A673 (cell line): ENCODE results near the gene SLN. TPM values are rescaled to one million over a fixed set of nuclear protein-coding genes. Genes with fewer than 3 reads are reported as not detected.

Source experiments
- BruUV-seq: library from RNA; stranded (reverse); fragments of 400-500 nt; replicated peaks from 2 replicates; lab custom pipeline; 2021; lab: Mats Ljungman, UMichigan
- CTCF ChIA-PET: fragments of 300-600 bp; sonication (Branson Sonifier 250); formaldehyde crosslinking; loops from one replicate; lab custom pipeline; 2022; ENCODE audit warnings: antibody characterized with exemption; lab: Charles Lee
- POLR2A ChIA-PET: fragments of 300-600 bp; sonication (Branson Sonifier 250); formaldehyde crosslinking; loops from one replicate; lab custom pipeline; 2022; ENCODE audit warnings: antibody characterized with exemption; ENCODE audit not compliant: low non-redundant PET; lab: Charles Lee
- DNase-seq: peaks from one replicate; pipeline ENCODE4 v3.0.0-alpha.2; 2015; ENCODE audit warnings: low spot score
- H3K27ac ChIP-seq: fragments of 200-600 bp; sonication (generic); 2 replicates; pipeline ENCODE4 v1.5.1; 2016; ENCODE audit warnings: mixed run types, low read depth, mild to moderate bottlenecking, mixed read lengths, antibody characterized with exemption, low read length; ENCODE audit not compliant: poor library complexity, severe bottlenecking
- H3K27me3 ChIP-seq: fragments of 200-600 bp; sonication (generic); replicated peaks from 2 replicates; pipeline ENCODE4 v1.6.1; 2017; ENCODE audit warnings: mixed run types, low read depth, mild to moderate bottlenecking, mixed read lengths, antibody characterized with exemption, low read length; ENCODE audit not compliant: insufficient read depth, poor library complexity
- H3K36me3 ChIP-seq: fragments of 200-600 bp; sonication (generic); 2 replicates; pipeline ENCODE4 v1.6.1; 2016; ENCODE audit warnings: mixed run types, mild to moderate bottlenecking, mixed read lengths, antibody characterized with exemption, low read length; ENCODE audit not compliant: insufficient read depth, poor library complexity, severe bottlenecking
- H3K4me1 ChIP-seq: fragments of 200-600 bp; sonication (generic); 2 replicates; pipeline ENCODE4 v1.6.1; 2017; ENCODE audit warnings: mixed run types, mild to moderate bottlenecking, mixed read lengths, antibody characterized with exemption, low read length; ENCODE audit not compliant: insufficient read depth, poor library complexity, severe bottlenecking
- H3K4me3 ChIP-seq: fragments of 200-600 bp; sonication (generic); 2 replicates; pipeline ENCODE4 v1.5.1; 2016; ENCODE audit warnings: low read depth, mixed run types, mild to moderate bottlenecking, mixed read lengths, low read length; ENCODE audit not compliant: poor library complexity, severe bottlenecking
- H3K9me3 ChIP-seq: fragments of 200-600 bp; sonication (generic); 2 replicates; pipeline ENCODE4 v1.6.1; 2016; ENCODE audit warnings: mixed run types, low read depth, mild to moderate bottlenecking, mixed read lengths, antibody characterized with exemption, low read length; ENCODE audit not compliant: poor library complexity, severe bottlenecking
- CTCF ChIP-seq: fragments of 300-800, 200-600 bp; sonication (generic); conservative IDR thresholded peaks from 2 replicates; pipeline ENCODE4 v1.5.1; 2017; ENCODE audit warnings: low read depth, mild to moderate bottlenecking, antibody characterized with exemption, low read length, moderate library complexity, mixed read lengths
- EZH2 ChIP-seq: fragments of 200-600 bp; sonication (generic); IDR thresholded peaks from 2 replicates; pipeline ENCODE4 v1.6.1; 2017; ENCODE audit warnings: borderline replicate concordance, low read depth, mild to moderate bottlenecking, mixed read lengths, antibody characterized with exemption, low read length; ENCODE audit not compliant: poor library complexity, severe bottlenecking
- intact Hi-C: fragments of 100-400 bp; cut with micrococcal nuclease; formaldehyde crosslinking; loops from one replicate; pipeline ENCODE4 v1.10.0; 2022; ENCODE audit not compliant: unreplicated experiment
- total RNA-seq: library from RNA; stranded (reverse); gene quantifications from 2 replicates; pipeline ENCODE4 v1.2.3, GENCODE V29; 2021

Gene SLN
- total RNA-seq, 1 experiment from 2014 or later, result 0.58 TPM

DNA sequence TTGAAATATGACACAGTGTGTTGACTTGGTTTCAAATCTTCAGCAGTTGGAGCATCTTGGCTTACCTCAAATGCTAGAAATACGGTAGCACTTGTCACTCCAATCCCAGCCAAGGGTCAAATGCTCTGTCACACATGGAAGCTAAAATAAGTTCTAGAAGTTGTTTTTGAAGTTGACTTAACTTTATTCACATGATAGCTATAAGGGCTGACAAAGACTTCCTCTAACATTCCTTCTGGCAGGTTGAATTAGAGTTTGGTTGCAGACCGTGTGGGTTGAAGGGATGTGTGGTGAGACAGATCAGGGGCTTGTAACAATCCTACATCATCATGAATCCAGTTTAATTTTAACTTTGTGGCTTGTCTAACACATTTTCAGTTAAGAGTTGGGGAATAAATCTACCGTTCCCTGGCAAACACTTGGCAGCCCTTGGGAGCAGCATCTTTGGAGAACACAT lies 4.6 kb downstream of the SLN start:
- BruUV-seq, result no TSS peak
- no peak overlapping the region for H3K4me3 ChIP-seq
- no peak overlapping the region for H3K27ac ChIP-seq
- H3K9me3 ChIP-seq, result no peaks in the 10 kb centered on the region
- ChIA-PET CTCF (no interaction called here), POLR2A (no interaction called here)
- no peak for DNase-seq
- TF ChIP-seq CTCF (no peak), EZH2 (no peak)
- intact Hi-C loops, result no loop called here
- H3K36me3 ChIP-seq, result no peaks in the 10 kb centered on the region
- no peaks in the 10 kb centered on the region for H3K4me1 ChIP-seq
- H3K27me3 ChIP-seq, result no peaks in the 10 kb centered on the region

DNA sequence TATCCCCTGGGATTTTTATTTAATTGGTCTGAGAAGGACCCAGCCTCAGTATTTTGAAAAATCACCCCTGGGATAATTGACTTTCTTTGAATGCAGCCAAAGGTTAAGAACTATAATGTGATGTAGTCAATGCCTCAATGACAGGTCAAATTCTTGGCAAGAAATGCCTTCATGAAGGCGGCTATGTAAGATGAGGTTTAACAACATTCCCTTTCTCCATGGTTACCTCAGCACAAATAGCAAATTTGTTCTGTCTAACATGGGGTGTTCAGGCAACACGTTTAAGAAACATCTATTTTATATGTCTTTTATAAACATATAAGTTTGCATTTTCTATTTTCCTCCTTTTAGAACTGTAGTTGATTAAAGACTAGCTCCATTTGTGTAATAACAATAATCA lies 5.3 kb downstream of the SLN start:
- DNase-seq, result no peak
- H3K27ac ChIP-seq, result no peak overlapping the region
- CTCF ChIA-PET, result interaction anchor here (0.5 kb wide), 1 partner anchor 669 kb away, joined by 4 read pairs; no protein-coding TSS in a partner anchor
- no peak for TF ChIP-seq CTCF
- no peak for TF ChIP-seq EZH2
- BruUV-seq, result no TSS peak
- H3K4me1 ChIP-seq, result no peaks in the 10 kb centered on the region
- H3K4me3 ChIP-seq, result no peak overlapping the region
- H3K27me3 ChIP-seq, result no peaks in the 10 kb centered on the region
- no peaks in the 10 kb centered on the region for H3K9me3 ChIP-seq
- H3K36me3 ChIP-seq, result no peaks in the 10 kb centered on the region
- POLR2A ChIA-PET, result no interaction called here
- intact Hi-C loops, result no loop called here

DNA sequence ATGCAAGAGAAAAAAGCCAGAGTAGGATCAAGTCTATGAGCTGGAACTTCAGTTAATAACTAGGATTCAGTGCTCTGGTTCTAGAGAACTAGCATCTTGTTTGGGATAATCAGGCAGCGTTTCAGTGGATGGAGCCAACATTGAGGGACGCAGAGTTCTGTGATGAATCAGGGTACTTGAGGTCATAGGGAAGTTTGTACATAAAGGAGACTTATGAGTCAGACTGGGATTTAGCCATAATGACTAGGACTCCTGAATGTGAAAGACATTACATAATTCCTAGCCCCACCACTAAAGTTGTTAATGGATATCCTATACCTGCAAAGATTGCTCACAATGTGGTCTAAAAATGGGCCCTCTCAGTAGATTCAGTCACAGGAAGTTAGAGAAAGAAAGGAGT lies 6.8 kb downstream of the SLN start:
- no peak overlapping the region for H3K27ac ChIP-seq
- BruUV-seq, result no TSS peak
- no peak overlapping the region for H3K4me3 ChIP-seq
- H3K27me3 ChIP-seq, result no peaks in the 10 kb centered on the region
- intact Hi-C loops, result no loop called here
- CTCF ChIA-PET, result no interaction called here
- H3K4me1 ChIP-seq, result no peaks in the 10 kb centered on the region
- no peaks in the 10 kb centered on the region for H3K36me3 ChIP-seq
- TF ChIP-seq EZH2 (no peak), CTCF (no peak)
- no peaks in the 10 kb centered on the region for H3K9me3 ChIP-seq
- POLR2A ChIA-PET, result no interaction called here
- no peak for DNase-seq
